K562 (cell line): ENCODE measurements around the gene RGS17. TPM values are rescaled to one million over a fixed set of nuclear protein-coding genes. Genes with fewer than 3 reads are reported as not detected.

ENCODE experiments used
- ATAC-seq: fragments of 200-7000 bp; cut with Tn5 transposase; 3 replicates; pipeline ENCODE4 v1.9.1; 2020; ENCODE audit warnings: moderate library complexity
- BruUV-seq: library from RNA; stranded (reverse); fragments of 400-500 nt; replicated peaks from 2 replicates; lab custom pipeline; 2021; lab: Mats Ljungman, UMichigan
- CTCF ChIA-PET: fragments of 300-600 bp; formaldehyde crosslinking; extraction: SDS; loops from one replicate; lab custom pipeline; 2021; ENCODE audit warnings: low intra/inter-chr PET ratio; lab: Yijun Ruan, JAX
- POLR2A ChIA-PET: fragments of 300-600, 350-650 bp; sonication (Branson Sonifier 250); formaldehyde crosslinking; extraction: SDS; loops from one replicate; lab custom pipeline; 2021; ENCODE audit warnings: antibody characterized with exemption, inconsistent platforms; lab: Yijun Ruan, JAX
- DNase-seq, 4 experiments: peaks; one replicate each; pipeline versions ENCODE4 v3.0.0 to v3.0.0-alpha.2; 2011 to 2018; ENCODE audit warnings: low spot score in 3 of 4, mixed read lengths in 3 of 4; ENCODE audit errors: extremely low read depth in 1 of 4
- FAIRE-seq: peaks from 2 replicates; lab custom pipeline; 2011; peaks lifted over from hg19 to GRCh38; lab: Jason Lieb, UNC
- H2AFZ ChIP-seq: 2 replicates; pipeline ENCODE4 v1.6.0; 2011; ENCODE audit warnings: low read depth, low read length, control low read depth, inconsistent platforms
- H3K27ac ChIP-seq: fragments of 200-600 bp; 3 replicates; pipeline ENCODE4 v1.8.0; 2011; ENCODE audit warnings: low read depth, mild to moderate bottlenecking, control low read depth, inconsistent platforms, low read length, moderate library complexity, mixed read lengths; ENCODE audit errors: extremely low read depth
- H3K27me3 ChIP-seq, 2 experiments: fragments of 300-600 bp in 1 of 2; 2 replicates in 1 of 2; 3 replicates in 1 of 2; pipeline versions ENCODE4 v1.6.0 to v1.8.0; 2011; ENCODE audit warnings: inconsistent platforms in 2 of 2, low read length in 2 of 2, mild to moderate bottlenecking in 1 of 2, mixed read lengths in 1 of 2, moderate library complexity in 1 of 2; ENCODE audit not compliant: control insufficient read depth in 2 of 2, insufficient read depth in 2 of 2
- H3K36me3 ChIP-seq: fragments of 300-600 bp; 3 replicates; pipeline ENCODE4 v1.8.0; 2011; ENCODE audit warnings: mild to moderate bottlenecking, low read length, inconsistent platforms; ENCODE audit not compliant: control insufficient read depth, insufficient read depth
- H3K4me1 ChIP-seq, 2 experiments: fragments of 200-600 bp in 1 of 2; replicated peaks in 1 of 2; 2 replicates in 1 of 2; 3 replicates in 1 of 2; pipeline versions ENCODE4 v1.5.1 to v1.8.0; 2011; ENCODE audit warnings: inconsistent platforms in 2 of 2, low read length in 2 of 2, mild to moderate bottlenecking in 1 of 2, mixed read lengths in 1 of 2, moderate library complexity in 1 of 2; ENCODE audit not compliant: control insufficient read depth in 2 of 2, insufficient read depth in 2 of 2
- H3K4me2 ChIP-seq: 2 replicates; pipeline ENCODE4 v1.6.1; 2011; ENCODE audit warnings: low read length, control low read depth, inconsistent platforms, mixed read lengths; ENCODE audit not compliant: insufficient read depth
- H3K4me3 ChIP-seq: fragments of 200-600 bp; sonication (generic), shearing (Covaris generic); 2 replicates; pipeline ENCODE4 v1.5.1; 2016; ENCODE audit warnings: control low read depth, inconsistent platforms
- H3K79me2 ChIP-seq: fragments of 200-600 bp; 3 replicates; pipeline ENCODE4 v1.8.0; 2011; ENCODE audit warnings: low read length, inconsistent platforms; ENCODE audit not compliant: control insufficient read depth, insufficient read depth
- H3K9ac ChIP-seq, 2 experiments: 2 replicates each; pipeline versions ENCODE4 v1.6.0 to v1.6.1; 2011; ENCODE audit warnings: low read depth in 2 of 2, low read length in 2 of 2, control low read depth in 1 of 2, inconsistent platforms in 1 of 2, mild to moderate bottlenecking in 1 of 2, mixed read lengths in 1 of 2; ENCODE audit not compliant: insufficient read depth in 1 of 2
- H3K9me1 ChIP-seq: one replicate; pipeline ENCODE4 v1.6.0; 2011; ENCODE audit warnings: inconsistent platforms, mild to moderate bottlenecking, low read length, moderate library complexity; ENCODE audit not compliant: control insufficient read depth, insufficient read depth
- H3K9me3 ChIP-seq: replicated peaks from 2 replicates; pipeline ENCODE4 v1.5.1; 2011; ENCODE audit warnings: low read depth, low read length, inconsistent platforms; ENCODE audit not compliant: control insufficient read depth, insufficient read depth
- H4K20me1 ChIP-seq: replicated peaks from 2 replicates; pipeline ENCODE4 v1.6.1; 2011; ENCODE audit warnings: low read length, inconsistent platforms, mixed read lengths; ENCODE audit not compliant: control insufficient read depth, insufficient read depth
- CC2D1A ChIP-seq: fragments of 450-650 bp; IDR thresholded peaks from 2 replicates; pipeline ENCODE4 v1.6.1; 2017; ENCODE audit warnings: mild to moderate bottlenecking
- CCNT2 ChIP-seq: IDR thresholded peaks from 2 replicates; pipeline ENCODE4 v1.6.1; 2011; ENCODE audit warnings: borderline replicate concordance, low read depth, mild to moderate bottlenecking, moderate library complexity, mixed read lengths, low read length; ENCODE audit not compliant: insufficient read length; ENCODE audit errors: extremely low read depth
- ETV5 ChIP-seq: sonication (generic); formaldehyde crosslinking; IDR thresholded peaks from 2 replicates; pipeline ENCODE4 v1.4.0; 2020; ENCODE audit warnings: low read depth, mild to moderate bottlenecking, missing genetic modification reagents
- FOXP1 ChIP-seq: sonication (generic); formaldehyde crosslinking; IDR thresholded peaks from 2 replicates; pipeline ENCODE4 v1.8.0; 2022; ENCODE audit warnings: mild to moderate bottlenecking, missing genetic modification reagents
- GATAD2A ChIP-seq: fragments of 450-650 bp; IDR thresholded peaks from 2 replicates; pipeline ENCODE4 v1.6.1; 2017
- KDM2B ChIP-seq: fragments of 250-450 bp; sonication (Bioruptor Pico); IDR thresholded peaks from 2 replicates; pipeline ENCODE4 v1.8.0; 2021; ENCODE audit warnings: mild to moderate bottlenecking, moderate library complexity
- MIER1 ChIP-seq: fragments of 450-650 bp; IDR thresholded peaks from 2 replicates; pipeline ENCODE4 v1.6.1; 2016; ENCODE audit warnings: antibody characterized with exemption, mild to moderate bottlenecking, low read depth
- MXD1 ChIP-seq: fragments of 250-450 bp; sonication (Bioruptor Pico); IDR thresholded peaks from 2 replicates; pipeline ENCODE4 v1.8.0; 2021; ENCODE audit warnings: borderline replicate concordance, mild to moderate bottlenecking, moderate library complexity; ENCODE audit not compliant: poor library complexity, severe bottlenecking
- NCOA6 ChIP-seq: fragments of 450-650 bp; IDR thresholded peaks from 2 replicates; pipeline ENCODE4 v1.6.1; 2017; ENCODE audit warnings: mild to moderate bottlenecking
- NRF1 ChIP-seq, 2 experiments: fragments of 450-650 bp; IDR thresholded peaks in 1 of 2; conservative IDR thresholded peaks in 1 of 2; 2 replicates each; pipeline ENCODE4 v1.6.1; 2014; ENCODE audit warnings: mild to moderate bottlenecking in 2 of 2
- RBBP5 ChIP-seq: fragments of 200-600 bp; sonication (generic); IDR thresholded peaks from 2 replicates; pipeline ENCODE4 v1.6.1; 2012; ENCODE audit warnings: borderline replicate concordance, mild to moderate bottlenecking, low read length, control low read depth, inconsistent platforms; ENCODE audit not compliant: insufficient read depth, poor library complexity, severe bottlenecking
- RCOR1 ChIP-seq, 2 experiments: IDR thresholded peaks; 2 replicates each; pipeline ENCODE4 v1.6.1; 2012; ENCODE audit warnings: low read depth in 2 of 2, low read length in 2 of 2, borderline replicate concordance in 1 of 2, improper control_type of control experiment in 1 of 2
- U2AF1 ChIP-seq: fragments of 200-400 bp; formaldehyde crosslinking; optimal IDR thresholded peaks from 2 replicates; pipeline ENCODE3; 2017; ENCODE audit warnings: mild to moderate bottlenecking, low read depth, low read length, moderate library complexity
- ZNF133 ChIP-seq: fragments of 250-450 bp; sonication (Bioruptor Pico); IDR thresholded peaks from 2 replicates; pipeline ENCODE4 v1.4.0; 2020; ENCODE audit warnings: mild to moderate bottlenecking
- ZNF224 ChIP-seq: sonication (generic); formaldehyde crosslinking; IDR thresholded peaks from 2 replicates; pipeline ENCODE4 v1.8.0; 2022; ENCODE audit warnings: mild to moderate bottlenecking, missing genetic modification reagents
- ZNF253 ChIP-seq: fragments of 250-450 bp; sonication (Bioruptor Pico); conservative IDR thresholded peaks from 2 replicates; pipeline ENCODE4 v1.6.1; 2021; ENCODE audit warnings: mild to moderate bottlenecking
- ZNF583 ChIP-seq: fragments of 250-450 bp; sonication (Bioruptor Pico); IDR thresholded peaks from 2 replicates; pipeline ENCODE4 v1.4.0; 2020
- WGBS: fragments of 100-300 bp; shearing (Covaris generic); methylation state at CpG from one replicate; pipeline ENCODE4 v1.1.6; 2016; ENCODE audit warnings: low coverage, mixed read lengths; ENCODE audit not compliant: insufficient coverage; ENCODE audit errors: missing lambda C conversion rate; 5-methylcytosine and 5-hydroxymethylcytosine counted together
- in situ Hi-C: fragments of 300-500 bp; cut with MboI; formaldehyde crosslinking; loops from 4 replicates; pipeline ENCODE4 v1.15.0; 2018; ENCODE audit warnings: inconsistent platforms, mixed read lengths
- intact Hi-C: fragments of 100-400 bp; cut with micrococcal nuclease; formaldehyde crosslinking; loops from 2 replicates; pipeline ENCODE4 v1.14.2; 2022
- polyA plus RNA-seq, 8 experiments: library from polyadenylated mRNA; depleted of rRNA in 4 of 8; stranded (reverse) in 5 of 8; unstranded in 3 of 8; fragments of >200 nt; fragmentation: Nextera tagmentation in 2 of 8; fragmentation: Illumina TruSeq in 1 of 8; extraction: Ambion mirVana in 2 of 8; extraction: Trizol in 1 of 8; gene quantifications; 2 replicates each; pipeline versions ENCODE4 v1.2.1 to v1.2.3, GENCODE V29; 2011 to 2014; ENCODE audit warnings: inconsistent platforms in 1 of 8, missing spikeins in 1 of 8
- total RNA-seq, 7 experiments: library from RNA; depleted of rRNA in 6 of 7; stranded (reverse); fragments of >200 nt in 6 of 7; fragmentation: Illumina TruSeq in 2 of 7; extraction: Trizol in 2 of 7; gene quantifications; 2 replicates each; pipeline versions ENCODE4 v1.2.1 to v1.2.3, GENCODE V29; 2011 to 2021; ENCODE audit warnings: low replicate concordance in 1 of 7
- TF ChIP-seq, protein P1 (sequence below): fragments of 450-650 bp; formaldehyde crosslinking; IDR thresholded peaks from 2 replicates; pipeline ENCODE4 v1.4.0; 2020; ENCODE audit warnings: mild to moderate bottlenecking, moderate library complexity
- TF ChIP-seq, protein P2 (sequence below): fragments of 250-450 bp; sonication (Bioruptor Pico); IDR thresholded peaks from 2 replicates; pipeline ENCODE4 v1.4.0; 2020; ENCODE audit warnings: mild to moderate bottlenecking, moderate library complexity

RGS17 gene
- total and polyA plus RNA-seq, 9 of the 15 experiments (the other 6 are each of a cell fraction or from before 2014, with no cell fraction given), result 0.01 to 0.14 (median 0.08) TPM; not detected in 6

DNA sequence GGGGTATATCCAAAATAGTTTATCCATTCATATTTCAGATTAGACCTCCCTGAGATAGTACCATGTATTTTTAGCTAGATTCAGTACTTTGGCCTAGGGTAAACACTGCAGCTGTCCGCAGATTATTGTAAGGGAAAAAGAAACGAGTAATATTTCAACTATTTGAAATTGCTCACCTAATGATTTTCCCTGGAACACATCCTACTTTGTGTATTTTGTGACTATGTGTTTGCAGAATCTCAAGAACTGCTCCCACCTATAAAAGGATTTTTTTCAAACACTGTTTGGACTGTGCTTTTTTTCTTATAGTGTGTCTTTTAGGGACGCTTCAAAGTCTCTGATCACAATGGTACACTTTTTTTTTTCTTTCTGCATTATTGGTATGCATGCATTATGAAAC lies 42.3 kb downstream of the RGS17 start:
- ATAC-seq (no peak), FAIRE-seq (no peak), DNase-seq (no peak)
- Histone ChIP-seq H3K9me3 (no peaks in the 10 kb centered on the region; the same call in 1 of the 2 replicates), H3K4me1 (no peaks in the 10 kb centered on the region), H3K9me1 (no peaks in the 10 kb centered on the region), H3K4me2 (no peak overlapping the region), H3K9ac (no peak overlapping the region), H4K20me1 (no peaks in the 10 kb centered on the region), H3K27me3 (no peaks in the 10 kb centered on the region), H3K4me3 (no peak overlapping the region), H3K36me3 (no peaks in the 10 kb centered on the region), H3K79me2 (no peaks in the 10 kb centered on the region), H3K27ac (no peak overlapping the region), H2AFZ (no peak overlapping the region)
- BruUV-seq, result no TSS peak
- CTCF ChIA-PET, result no interaction called here
- 2% methylated on average over 3 of the region's 3 CpGs for WGBS
- no peak for TF ChIP-seq FOXP1
- no peak for TF ChIP-seq RBBP5
- no peak for TF ChIP-seq NRF1 (conservative IDR thresholded peaks at IDR 0.05 in 1 of 2, IDR thresholded peaks at IDR 0.05 in 1 of 2)
- no peak for TF ChIP-seq ZNF224 (CRISPR knock-in tag)
- no peak for TF ChIP-seq ZNF583 (CRISPR knock-in tag)
- TF ChIP-seq MIER1, result no peak
- no peak for TF ChIP-seq CCNT2
- no peak for TF ChIP-seq NCOA6
- TF ChIP-seq ZNF253 (CRISPR knock-in tag), result no peak
- no peak for TF ChIP-seq RCOR1 (IDR thresholded peaks at IDR 0.05; ENCODE audit: borderline replicate concordance in 1 of 2, low read depth in 2 of 2, low read length in 2 of 2)
- TF ChIP-seq KDM2B (CRISPR knock-in tag), result no peak
- no peak for TF ChIP-seq ETV5 (CRISPR knock-in tag)
- no peak for TF ChIP-seq CC2D1A
- no peak for TF ChIP-seq MXD1
- no peak for TF ChIP-seq GATAD2A
- no peak for TF ChIP-seq U2AF1
- TF ChIP-seq, protein P1, sequence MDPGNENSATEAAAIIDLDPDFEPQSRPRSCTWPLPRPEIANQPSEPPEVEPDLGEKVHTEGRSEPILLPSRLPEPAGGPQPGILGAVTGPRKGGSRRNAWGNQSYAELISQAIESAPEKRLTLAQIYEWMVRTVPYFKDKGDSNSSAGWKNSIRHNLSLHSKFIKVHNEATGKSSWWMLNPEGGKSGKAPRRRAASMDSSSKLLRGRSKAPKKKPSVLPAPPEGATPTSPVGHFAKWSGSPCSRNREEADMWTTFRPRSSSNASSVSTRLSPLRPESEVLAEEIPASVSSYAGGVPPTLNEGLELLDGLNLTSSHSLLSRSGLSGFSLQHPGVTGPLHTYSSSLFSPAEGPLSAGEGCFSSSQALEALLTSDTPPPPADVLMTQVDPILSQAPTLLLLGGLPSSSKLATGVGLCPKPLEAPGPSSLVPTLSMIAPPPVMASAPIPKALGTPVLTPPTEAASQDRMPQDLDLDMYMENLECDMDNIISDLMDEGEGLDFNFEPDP (CRISPR knock-in tag), result no peak
- TF ChIP-seq, protein P2, sequence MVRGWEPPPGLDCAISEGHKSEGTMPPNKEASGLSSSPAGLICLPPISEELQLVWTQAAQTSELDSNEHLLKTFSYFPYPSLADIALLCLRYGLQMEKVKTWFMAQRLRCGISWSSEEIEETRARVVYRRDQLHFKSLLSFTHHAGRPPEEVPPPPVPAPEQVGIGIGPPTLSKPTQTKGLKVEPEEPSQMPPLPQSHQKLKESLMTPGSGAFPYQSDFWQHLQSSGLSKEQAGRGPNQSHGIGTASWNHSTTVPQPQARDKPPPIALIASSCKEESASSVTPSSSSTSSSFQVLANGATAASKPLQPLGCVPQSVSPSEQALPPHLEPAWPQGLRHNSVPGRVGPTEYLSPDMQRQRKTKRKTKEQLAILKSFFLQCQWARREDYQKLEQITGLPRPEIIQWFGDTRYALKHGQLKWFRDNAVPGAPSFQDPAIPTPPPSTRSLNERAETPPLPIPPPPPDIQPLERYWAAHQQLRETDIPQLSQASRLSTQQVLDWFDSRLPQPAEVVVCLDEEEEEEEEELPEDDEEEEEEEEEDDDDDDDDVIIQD (CRISPR knock-in tag), result no peak
- TF ChIP-seq ZNF133 (CRISPR knock-in tag), result no peak
- in situ Hi-C loops (no loop called here), intact Hi-C loops (no loop called here)
- POLR2A ChIA-PET, result no interaction called here
